ENCODE measurements around the gene HS3ST6. TPM values are rescaled to one million over a fixed set of nuclear protein-coding genes. Genes with fewer than 3 reads are reported as not detected.
"Not testable (repeated sequence)": the region's sequence is repeated elsewhere in the genome, so short reads cannot be mapped to it uniquely, and the experiment has no call there.

HS3ST6 gene
- total RNA-seq, 2 experiments from 2014 or later, result not detected

DNA sequence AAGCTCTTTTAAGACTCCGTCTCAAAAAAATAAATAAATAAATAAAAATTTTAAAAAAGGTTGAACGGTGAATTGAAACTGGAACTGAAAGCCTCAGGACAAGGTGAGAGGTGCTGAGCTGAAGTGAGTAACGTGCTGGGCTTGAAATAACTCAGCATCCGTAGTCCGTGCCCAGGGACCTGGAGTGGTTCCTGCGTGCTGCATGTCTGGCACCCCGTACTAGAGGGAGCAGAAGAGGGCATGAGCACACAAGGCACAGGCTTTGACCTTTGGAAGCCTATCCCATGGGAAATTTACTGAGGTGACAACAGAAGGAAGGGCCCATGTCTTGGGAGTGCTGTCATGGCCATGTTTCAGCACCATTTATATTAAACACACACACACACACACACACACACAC is 41.7 kb downstream of the HS3ST6 start:
- no peaks in the 10 kb centered on the region for H4K20me1 ChIP-seq (ENCODE audit: insufficient read depth, low read length)
- H3K4me3 ChIP-seq (ENCODE audit: low read depth, low read length, poor library complexity, severe bottlenecking), result no peak overlapping the region
- no peak overlapping the region for H3K27ac ChIP-seq (ENCODE audit: low read depth, low read length, poor library complexity, severe bottlenecking)
- no TSS peak for BruUV-seq (replicated peaks)
- intact Hi-C loops (cut with micrococcal nuclease; ENCODE audit: unreplicated experiment), result no loop called here
- H3K9me3 ChIP-seq (ENCODE audit: low read length), result no peaks in the 10 kb centered on the region
- no peak for DNase-seq (ENCODE audit: low spot score)
- no peaks in the 10 kb centered on the region for H3K9me2 ChIP-seq (ENCODE audit: insufficient read depth, low read length)
- TF ChIP-seq, protein P1, sequence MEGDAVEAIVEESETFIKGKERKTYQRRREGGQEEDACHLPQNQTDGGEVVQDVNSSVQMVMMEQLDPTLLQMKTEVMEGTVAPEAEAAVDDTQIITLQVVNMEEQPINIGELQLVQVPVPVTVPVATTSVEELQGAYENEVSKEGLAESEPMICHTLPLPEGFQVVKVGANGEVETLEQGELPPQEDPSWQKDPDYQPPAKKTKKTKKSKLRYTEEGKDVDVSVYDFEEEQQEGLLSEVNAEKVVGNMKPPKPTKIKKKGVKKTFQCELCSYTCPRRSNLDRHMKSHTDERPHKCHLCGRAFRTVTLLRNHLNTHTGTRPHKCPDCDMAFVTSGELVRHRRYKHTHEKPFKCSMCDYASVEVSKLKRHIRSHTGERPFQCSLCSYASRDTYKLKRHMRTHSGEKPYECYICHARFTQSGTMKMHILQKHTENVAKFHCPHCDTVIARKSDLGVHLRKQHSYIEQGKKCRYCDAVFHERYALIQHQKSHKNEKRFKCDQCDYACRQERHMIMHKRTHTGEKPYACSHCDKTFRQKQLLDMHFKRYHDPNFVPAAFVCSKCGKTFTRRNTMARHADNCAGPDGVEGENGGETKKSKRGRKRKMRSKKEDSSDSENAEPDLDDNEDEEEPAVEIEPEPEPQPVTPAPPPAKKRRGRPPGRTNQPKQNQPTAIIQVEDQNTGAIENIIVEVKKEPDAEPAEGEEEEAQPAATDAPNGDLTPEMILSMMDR (conservative IDR thresholded peaks at IDR 0.05; ENCODE audit: low read length), result no peak
- no peak for TF ChIP-seq EZH2phosphoT487 (IDR thresholded peaks at IDR 0.05; ENCODE audit: borderline replicate concordance, low read depth, low read length)
- POLR2A ChIA-PET, result no interaction called here
- H3K4me2 ChIP-seq (ENCODE audit: low read length), result no peak overlapping the region
- no peak overlapping the region for H2AFZ ChIP-seq (ENCODE audit: low read length)
- H3K36me3 ChIP-seq (ENCODE audit: insufficient read depth, low read length), result no peaks in the 10 kb centered on the region
- CTCF ChIA-PET (ENCODE audit: unreplicated experiment), result no interaction called here
- no peaks in the 10 kb centered on the region for H3K79me2 ChIP-seq (ENCODE audit: insufficient read depth, low read depth, low read length)
- no peaks in the 10 kb centered on the region for H3K4me1 ChIP-seq (ENCODE audit: insufficient read depth, low read length, poor library complexity, severe bottlenecking)

DNA sequence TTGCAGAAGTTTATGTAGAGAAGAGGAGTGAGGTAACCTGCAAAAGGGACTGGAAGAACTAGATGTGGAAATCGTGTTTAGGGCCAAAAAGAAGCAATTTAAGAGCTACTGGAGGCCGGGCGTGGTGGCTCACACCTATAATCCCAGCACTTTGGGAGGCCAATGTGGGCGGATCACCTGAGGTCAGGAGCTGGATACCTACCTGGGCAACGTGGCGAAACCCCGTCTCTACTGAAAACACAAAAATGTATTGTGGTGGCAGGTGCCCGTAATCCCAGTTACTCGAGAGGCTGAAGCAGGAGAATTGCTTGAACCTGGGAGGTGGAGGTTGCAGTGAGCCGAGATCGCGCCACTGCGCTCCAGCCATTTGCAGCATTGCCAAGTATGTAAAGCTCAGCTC is 42.1 kb downstream of the HS3ST6 start:
- H3K4me2 ChIP-seq (ENCODE audit: low read length); H3K79me2 ChIP-seq (ENCODE audit: insufficient read depth, low read depth, low read length); CTCF ChIA-PET (ENCODE audit: unreplicated experiment); BruUV-seq (replicated peaks); DNase-seq (ENCODE audit: low spot score); H3K27ac ChIP-seq (ENCODE audit: low read depth, low read length, poor library complexity, severe bottlenecking); H4K20me1 ChIP-seq (ENCODE audit: insufficient read depth, low read length); H3K9me2 ChIP-seq (ENCODE audit: insufficient read depth, low read length); H3K9me3 ChIP-seq (ENCODE audit: low read length); H3K4me1 ChIP-seq (ENCODE audit: insufficient read depth, low read length, poor library complexity, severe bottlenecking); POLR2A ChIA-PET; H2AFZ ChIP-seq (ENCODE audit: low read length); intact Hi-C loops (cut with micrococcal nuclease; ENCODE audit: unreplicated experiment); H3K4me3 ChIP-seq (ENCODE audit: low read depth, low read length, poor library complexity, severe bottlenecking); H3K36me3 ChIP-seq (ENCODE audit: insufficient read depth, low read length): not testable (repeated sequence)

DNA sequence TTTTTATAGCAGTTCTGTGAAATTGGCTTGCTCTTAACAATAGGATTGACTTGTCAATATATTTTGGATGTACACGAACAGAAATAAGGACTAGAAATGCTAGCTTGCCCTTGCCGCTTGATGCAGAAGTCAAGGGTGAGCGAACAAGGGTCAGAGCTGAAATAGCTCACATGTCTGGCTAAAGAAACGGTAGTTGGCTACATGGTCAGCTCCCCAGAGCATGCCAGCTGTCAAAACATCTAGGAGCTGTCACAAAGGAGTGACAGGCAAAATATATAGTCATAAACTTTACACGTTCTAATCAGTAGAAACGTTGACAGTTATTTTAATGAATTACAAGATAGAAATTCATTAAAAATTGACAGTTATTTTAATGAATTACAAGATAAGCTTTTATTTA is 43.4 kb downstream of the HS3ST6 start:
- no peaks in the 10 kb centered on the region for H4K20me1 ChIP-seq (ENCODE audit: insufficient read depth, low read length)
- CTCF ChIA-PET (ENCODE audit: unreplicated experiment), result no interaction called here
- intact Hi-C loops (cut with micrococcal nuclease; ENCODE audit: unreplicated experiment), result no loop called here
- no peak overlapping the region for H3K4me2 ChIP-seq (ENCODE audit: low read length)
- no peak overlapping the region for H3K4me3 ChIP-seq (ENCODE audit: low read depth, low read length, poor library complexity, severe bottlenecking)
- H3K9me3 ChIP-seq (ENCODE audit: low read length), result no peaks in the 10 kb centered on the region
- DNase-seq (ENCODE audit: low spot score), result no peak
- H3K9me2 ChIP-seq (ENCODE audit: insufficient read depth, low read length), result no peaks in the 10 kb centered on the region
- no peak overlapping the region for H2AFZ ChIP-seq (ENCODE audit: low read length)
- H3K79me2 ChIP-seq (ENCODE audit: insufficient read depth, low read depth, low read length), result no peaks in the 10 kb centered on the region
- H3K36me3 ChIP-seq (ENCODE audit: insufficient read depth, low read length), result no peaks in the 10 kb centered on the region
- no peak for TF ChIP-seq EZH2phosphoT487 (IDR thresholded peaks at IDR 0.05; ENCODE audit: borderline replicate concordance, low read depth, low read length)
- TF ChIP-seq, protein P1 (conservative IDR thresholded peaks at IDR 0.05; ENCODE audit: low read length), result no peak
- H3K4me1 ChIP-seq (ENCODE audit: insufficient read depth, low read length, poor library complexity, severe bottlenecking), result no peaks in the 10 kb centered on the region
- H3K27ac ChIP-seq (ENCODE audit: low read depth, low read length, poor library complexity, severe bottlenecking), result no peak overlapping the region
- POLR2A ChIA-PET, result interaction anchor here (0.6 kb wide), 1 partner anchor 11 kb away, joined by 4 read pairs; no protein-coding TSS in a partner anchor
- no TSS peak for BruUV-seq (replicated peaks)

Data from OCI-LY7 (cell line).